ENCODE results near the gene MDM2.
A peak's percentile ranks its signal among the peaks of the same experiment; 100 is the strongest.

Gene MDM2

DNA sequence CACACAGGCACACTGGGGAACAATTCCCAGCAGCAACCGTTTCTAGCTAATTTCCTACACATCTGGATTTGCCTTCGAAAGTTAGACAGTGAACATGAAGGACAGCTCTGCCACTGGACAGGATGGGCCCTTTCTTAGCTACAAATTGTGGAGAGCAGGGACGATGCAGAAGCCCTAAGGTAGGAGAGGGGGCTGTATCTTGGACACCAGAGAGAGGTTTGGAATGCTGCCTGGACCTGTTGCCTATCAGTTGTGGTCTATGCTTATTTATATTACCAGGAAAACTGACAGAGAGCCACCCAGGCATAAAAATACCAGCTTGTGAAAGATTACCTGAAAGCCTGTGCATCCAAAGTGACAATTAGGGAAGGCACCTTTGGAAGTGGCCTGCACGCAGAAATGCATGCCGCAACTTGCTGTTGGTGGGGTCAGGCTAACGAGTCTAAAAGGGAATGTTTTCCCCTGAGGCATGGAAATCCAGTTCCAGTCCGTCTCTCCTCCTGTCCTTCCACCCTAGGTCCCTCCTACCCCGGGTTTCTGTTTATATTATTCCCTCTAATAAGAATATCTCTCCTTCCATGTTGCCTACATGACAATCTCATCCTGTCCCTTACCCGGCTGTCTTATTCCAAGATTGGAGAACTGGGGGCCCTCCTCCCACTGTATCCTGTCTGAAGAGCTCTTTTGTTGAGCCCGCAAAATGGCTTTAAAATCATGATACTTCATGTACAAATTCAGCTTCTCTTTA, 60.2 kb downstream of the MDM2 start:
- TF ChIP-seq ZFX (IDR thresholded peaks at IDR 0.05): no peak
- TF ChIP-seq, protein P1, sequence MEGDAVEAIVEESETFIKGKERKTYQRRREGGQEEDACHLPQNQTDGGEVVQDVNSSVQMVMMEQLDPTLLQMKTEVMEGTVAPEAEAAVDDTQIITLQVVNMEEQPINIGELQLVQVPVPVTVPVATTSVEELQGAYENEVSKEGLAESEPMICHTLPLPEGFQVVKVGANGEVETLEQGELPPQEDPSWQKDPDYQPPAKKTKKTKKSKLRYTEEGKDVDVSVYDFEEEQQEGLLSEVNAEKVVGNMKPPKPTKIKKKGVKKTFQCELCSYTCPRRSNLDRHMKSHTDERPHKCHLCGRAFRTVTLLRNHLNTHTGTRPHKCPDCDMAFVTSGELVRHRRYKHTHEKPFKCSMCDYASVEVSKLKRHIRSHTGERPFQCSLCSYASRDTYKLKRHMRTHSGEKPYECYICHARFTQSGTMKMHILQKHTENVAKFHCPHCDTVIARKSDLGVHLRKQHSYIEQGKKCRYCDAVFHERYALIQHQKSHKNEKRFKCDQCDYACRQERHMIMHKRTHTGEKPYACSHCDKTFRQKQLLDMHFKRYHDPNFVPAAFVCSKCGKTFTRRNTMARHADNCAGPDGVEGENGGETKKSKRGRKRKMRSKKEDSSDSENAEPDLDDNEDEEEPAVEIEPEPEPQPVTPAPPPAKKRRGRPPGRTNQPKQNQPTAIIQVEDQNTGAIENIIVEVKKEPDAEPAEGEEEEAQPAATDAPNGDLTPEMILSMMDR (conservative IDR thresholded peaks at IDR 0.05): no peak
- no peak overlapping the region for H3K27ac ChIP-seq

DNA sequence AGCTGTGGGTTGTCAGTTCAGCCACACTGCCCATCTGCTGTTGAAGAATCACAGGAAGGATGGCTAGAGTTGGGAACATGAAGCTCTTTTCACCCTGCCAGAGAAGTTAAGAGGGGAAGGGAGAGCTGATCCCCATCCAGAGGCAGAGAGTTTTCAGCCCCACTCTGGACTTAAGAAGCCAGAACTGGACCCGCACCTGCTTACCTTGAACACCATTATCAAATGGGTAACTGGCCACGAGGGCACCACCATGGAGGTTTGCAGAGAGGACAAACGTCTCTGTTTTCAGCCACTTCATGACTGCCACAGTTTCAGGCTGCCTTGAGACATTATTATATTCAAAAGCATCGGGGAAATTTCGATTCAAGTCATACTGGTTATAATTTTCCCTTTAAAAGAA, 62.0 kb downstream of the MDM2 start:
- TF ChIP-seq ZFX (IDR thresholded peaks at IDR 0.05): no peak
- TF ChIP-seq, protein P1 (conservative IDR thresholded peaks at IDR 0.05): no peak
- no peak overlapping the region for H3K27ac ChIP-seq

DNA sequence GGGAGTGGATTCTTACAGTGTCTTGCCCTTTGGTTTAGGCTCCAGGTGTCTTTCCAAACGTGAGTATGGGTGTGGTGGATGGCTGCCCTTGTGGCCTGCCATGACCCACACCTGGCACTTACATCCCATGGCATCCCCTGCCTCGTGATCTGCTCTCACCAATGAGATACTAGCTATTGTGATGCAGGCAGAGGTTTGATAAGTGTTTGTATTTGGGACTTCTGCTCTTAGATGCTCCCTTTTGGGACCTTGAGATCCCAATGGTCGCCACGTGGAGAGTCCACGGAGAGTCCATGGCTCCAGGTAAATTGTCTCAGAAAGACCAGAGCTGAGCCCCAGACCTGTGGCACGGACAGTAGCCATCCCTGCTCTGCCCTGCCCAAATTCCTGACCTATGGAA, 62.5 kb downstream of the MDM2 start:
- no peak overlapping the region for H3K27ac ChIP-seq
- no peak for TF ChIP-seq ZFX (IDR thresholded peaks at IDR 0.05)
- TF ChIP-seq, protein P1 (conservative IDR thresholded peaks at IDR 0.05): no peak

DNA sequence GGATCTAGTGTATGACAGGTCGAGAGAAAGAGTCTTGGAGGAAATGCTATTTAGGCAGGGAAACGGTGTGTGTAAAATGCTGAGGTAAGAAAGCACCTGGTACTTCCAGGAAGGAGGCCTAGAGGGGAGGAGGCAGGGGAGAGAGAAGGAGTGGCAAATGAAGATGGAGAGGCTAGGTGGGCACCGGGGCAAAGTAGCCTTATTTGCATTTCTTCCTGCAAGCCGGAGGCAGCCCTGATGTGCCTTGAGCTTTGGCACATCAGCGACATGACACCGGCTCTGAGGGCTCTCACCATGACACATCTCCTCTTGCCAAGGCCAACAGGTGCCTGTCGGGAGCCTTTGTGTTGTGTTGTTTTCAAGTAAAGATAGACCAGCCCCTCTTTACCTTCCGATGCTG, 63.4 kb downstream of the MDM2 start:
- no peak overlapping the region for H3K27ac ChIP-seq
- no peak for TF ChIP-seq ZFX (IDR thresholded peaks at IDR 0.05)
- TF ChIP-seq, protein P1 (conservative IDR thresholded peaks at IDR 0.05): no peak

DNA sequence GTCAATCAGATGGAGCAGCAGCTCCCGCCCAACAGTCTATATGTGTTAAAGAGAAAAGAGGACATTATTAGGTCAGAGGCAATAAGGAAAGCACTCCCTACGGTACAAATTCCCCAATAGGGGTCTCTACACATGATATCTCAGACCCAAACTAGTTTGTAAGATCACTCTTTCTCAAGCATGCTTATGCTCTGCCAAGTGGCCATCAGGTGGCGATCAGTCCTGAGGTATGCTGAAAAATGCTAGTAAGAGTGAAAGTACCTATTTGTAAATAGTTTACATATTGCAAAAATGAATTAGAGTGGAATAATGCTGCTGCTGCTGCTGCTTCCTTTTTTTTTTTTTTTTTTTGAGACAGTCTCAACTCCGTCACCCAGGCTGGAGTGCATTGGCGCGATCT, 63.9 kb downstream of the MDM2 start:
- no peak for TF ChIP-seq ZFX (IDR thresholded peaks at IDR 0.05)
- TF ChIP-seq, protein P1 (conservative IDR thresholded peaks at IDR 0.05): peak; percentile 38
- no peak overlapping the region for H3K27ac ChIP-seq

DNA sequence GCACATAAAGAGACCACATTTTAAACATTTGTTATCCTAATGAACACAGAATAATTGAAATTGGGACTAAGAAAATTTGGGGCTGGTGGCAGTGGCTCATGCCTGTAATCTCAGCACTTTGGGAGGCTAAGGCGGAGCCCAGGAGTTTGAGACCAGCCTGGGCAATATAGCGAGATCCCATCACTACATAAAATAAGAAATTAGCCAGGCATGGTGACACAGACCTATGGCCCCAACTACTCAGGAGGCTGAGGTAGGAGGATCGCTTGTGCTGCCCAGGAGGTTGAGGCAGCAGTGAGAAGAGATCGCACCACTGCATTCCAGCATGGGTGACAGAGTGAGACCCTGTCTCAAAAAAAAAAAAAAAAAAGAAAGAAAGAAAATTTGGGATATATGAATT, 65.3 kb downstream of the MDM2 start:
- no peak overlapping the region for H3K27ac ChIP-seq
- no peak for TF ChIP-seq ZFX (IDR thresholded peaks at IDR 0.05)
- TF ChIP-seq, protein P1 (conservative IDR thresholded peaks at IDR 0.05): no peak

DNA sequence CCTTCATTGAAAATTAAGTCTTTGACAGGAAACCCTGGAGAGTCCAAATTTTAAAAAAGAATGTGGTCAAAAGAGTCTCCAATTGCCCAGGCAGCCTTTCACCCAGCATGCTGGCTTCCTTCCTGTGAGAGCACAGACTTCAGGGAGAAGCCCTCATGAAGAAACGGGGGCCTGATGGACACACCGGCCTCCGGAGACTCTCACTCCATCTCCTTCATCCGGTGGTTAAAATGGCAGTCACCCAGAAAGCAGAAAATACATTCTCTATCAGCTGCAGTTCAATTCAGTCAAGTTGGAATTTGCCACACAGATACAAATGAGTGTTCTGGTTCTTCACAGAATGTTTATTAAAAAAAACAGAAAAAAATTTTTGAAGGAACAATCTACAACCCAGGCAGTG, 68.5 kb downstream of the MDM2 start:
- TF ChIP-seq, protein P1 (conservative IDR thresholded peaks at IDR 0.05): no peak
- no peak for TF ChIP-seq ZFX (IDR thresholded peaks at IDR 0.05)
- no peak overlapping the region for H3K27ac ChIP-seq

Data from C4-2B (cell line).